Activated CD8-positive, alpha-beta memory T cell treated with anti-CD3 and anti-CD28 coated beads, Interleukin-2, amount 50 U/mL, for 24 hours (primary cell): ENCODE data around the gene WDR27.
"Not testable (repeated sequence)": the region's sequence is repeated elsewhere in the genome, so short reads cannot be mapped to it uniquely, and the experiment has no call there.

ENCODE experiments used
- DNase-seq: peaks from one replicate; pipeline ENCODE4 v3.0.0-alpha.2; 2020; ENCODE audit errors: extremely low read depth

Gene WDR27

GRCh38 chr6:169445661-169446581, 255.9 kb downstream of the WDR27 start:
- no peak for DNase-seq

GRCh38 chr6:169445227-169445626, 256.6 kb downstream of the WDR27 start:
- DNase-seq = no peak

GRCh38 chr6:169441292-169441691, 260.5 kb downstream of the WDR27 start:
- no peak for DNase-seq

- DNase-seq = no peak
Measured at GRCh38 chr6:169439710-169440109, 262.1 kb downstream of the WDR27 start.

- DNase-seq = not testable (repeated sequence)
Measured at GRCh38 chr6:169434554-169434953, 267.3 kb downstream of the WDR27 start.

GRCh38 chr6:169429001-169429400, 272.8 kb downstream of the WDR27 start:
- no peak for DNase-seq

GRCh38 chr6:169428532-169428931, 273.3 kb downstream of the WDR27 start:
- DNase-seq = no peak

GRCh38 chr6:169427856-169428255, 274.0 kb downstream of the WDR27 start:
- no peak for DNase-seq

GRCh38 chr6:169426611-169427010, 275.2 kb downstream of the WDR27 start:
- no peak for DNase-seq

GRCh38 chr6:169425628-169426370, 276.0 kb downstream of the WDR27 start:
- DNase-seq = no peak

- DNase-seq = no peak
Measured at GRCh38 chr6:169424821-169425240, 277.0 kb downstream of the WDR27 start.

- DNase-seq = no peak
Measured at GRCh38 chr6:169424149-169424804, 277.6 kb downstream of the WDR27 start.

GRCh38 chr6:169421586-169422264, 280.1 kb downstream of the WDR27 start:
- DNase-seq = no peak

GRCh38 chr6:169420912-169421543, 280.8 kb downstream of the WDR27 start:
- DNase-seq = no peak

- no peak for DNase-seq
Measured at GRCh38 chr6:169417101-169417500, 284.7 kb downstream of the WDR27 start.

- no peak for DNase-seq
Measured at GRCh38 chr6:169416249-169416648, 285.6 kb downstream of the WDR27 start.

GRCh38 chr6:169415179-169415578, 286.6 kb downstream of the WDR27 start:
- no peak for DNase-seq

GRCh38 chr6:169411722-169412121, 290.1 kb downstream of the WDR27 start:
- no peak for DNase-seq

GRCh38 chr6:169411296-169411695, 290.5 kb downstream of the WDR27 start:
- DNase-seq = no peak

GRCh38 chr6:169409742-169410312, 292.0 kb downstream of the WDR27 start:
- DNase-seq = no peak

GRCh38 chr6:169407325-169407724, 294.5 kb downstream of the WDR27 start:
- no peak for DNase-seq
